Measurements from ENCODE around the gene ZNF85.
A peak's percentile ranks its signal among the peaks of the same experiment; 100 is the strongest.
"Not testable (repeated sequence)": the region's sequence is repeated elsewhere in the genome, so short reads cannot be mapped to it uniquely, and the experiment has no call there.

ZNF85 gene

GRCh38 chr19:20964798-20965197 is 41.7 kb downstream of the ZNF85 start:
- ChIA-PET POLR2A (no interaction called here), CTCF (no interaction called here)
- no peak overlapping the region for H3K4me3 ChIP-seq (ENCODE audit: low read depth, low read length)
- DNase-seq (ENCODE audit: low read depth, low spot score), result no peak
- TF ChIP-seq CTCF (IDR thresholded peaks at IDR 0.05; ENCODE audit: insufficient read depth, low read length, missing control alignments), result no peak

- ChIA-PET POLR2A (no interaction called here), CTCF (no interaction called here)
- H3K4me3 ChIP-seq (ENCODE audit: low read depth, low read length), result no peak overlapping the region
- TF ChIP-seq CTCF (IDR thresholded peaks at IDR 0.05; ENCODE audit: insufficient read depth, low read length, missing control alignments), result no peak
- no peak for DNase-seq (ENCODE audit: low read depth, low spot score)
Observed at GRCh38 chr19:20968092-20968491, 45.0 kb downstream of the ZNF85 start.

GRCh38 chr19:20969498-20969897 is 46.4 kb downstream of the ZNF85 start:
- DNase-seq (ENCODE audit: low read depth, low spot score), result no peak
- ChIA-PET POLR2A (no interaction called here), CTCF (no interaction called here)
- no peak for TF ChIP-seq CTCF (IDR thresholded peaks at IDR 0.05; ENCODE audit: insufficient read depth, low read length, missing control alignments)
- no peak overlapping the region for H3K4me3 ChIP-seq (ENCODE audit: low read depth, low read length)

- H3K4me3 ChIP-seq (ENCODE audit: low read depth, low read length), result no peak overlapping the region
- TF ChIP-seq CTCF (IDR thresholded peaks at IDR 0.05; ENCODE audit: insufficient read depth, low read length, missing control alignments), result no peak
- ChIA-PET CTCF (no interaction called here), POLR2A (no interaction called here)
- no peak for DNase-seq (ENCODE audit: low read depth, low spot score)
Observed at GRCh38 chr19:20969898-20970297, 46.8 kb downstream of the ZNF85 start.

- CTCF ChIA-PET; H3K4me3 ChIP-seq (ENCODE audit: low read depth, low read length); POLR2A ChIA-PET; DNase-seq (ENCODE audit: low read depth, low spot score): not testable (repeated sequence)
Observed at GRCh38 chr19:20992788-20993187, 69.7 kb downstream of the ZNF85 start.

- ChIA-PET POLR2A (interaction anchor here (1.1 to 1.3 kb wide), 3 partner anchors 24 to 397 kb away, joined by 3 read pairs; partner anchors contain the start of genes ZNF431 and ZNF493), CTCF (no interaction called here)
- peak; percentile 45 for DNase-seq (ENCODE audit: low read depth, low spot score)
- peak overlapping the region; percentile 59 for H3K4me3 ChIP-seq (ENCODE audit: low read depth, low read length)
- no peak for TF ChIP-seq CTCF (IDR thresholded peaks at IDR 0.05; ENCODE audit: insufficient read depth, low read length, missing control alignments)
Observed at GRCh38 chr19:20999731-21000352, 76.8 kb downstream of the ZNF85 start.

Data from AG04449 (cell line).